Ramos (cell line): ENCODE data around the gene PLCXD1.
"Not testable (repeated sequence)": the region's sequence is repeated elsewhere in the genome, so short reads cannot be mapped to it uniquely, and the experiment has no call there.

Experiments
- in situ Hi-C: fragments of 300-500 bp; cut with MboI; formaldehyde crosslinking; loops from one replicate; pipeline ENCODE4 v1.14.3; 2022; ENCODE audit warnings: low sequenced_read_pairs; ENCODE audit not compliant: unreplicated experiment

Gene PLCXD1

GRCh38 chrX:290476-291166 is 9.4 kb downstream of the PLCXD1 start:
- in situ Hi-C loops: no loop called here

GRCh38 chrX:291411-291901 is 10.3 kb downstream of the PLCXD1 start:
- in situ Hi-C loops: no loop called here

GRCh38 chrX:292900-293897 is 12.0 kb downstream of the PLCXD1 start:
- in situ Hi-C loops: no loop called here

GRCh38 chrX:295136-295535 is 14.0 kb downstream of the PLCXD1 start:
- in situ Hi-C loops: no loop called here

- in situ Hi-C loops: no loop called here
These were observed 17.8 kb downstream of the PLCXD1 start for GRCh38 chrX:298993-299392.

DNA sequence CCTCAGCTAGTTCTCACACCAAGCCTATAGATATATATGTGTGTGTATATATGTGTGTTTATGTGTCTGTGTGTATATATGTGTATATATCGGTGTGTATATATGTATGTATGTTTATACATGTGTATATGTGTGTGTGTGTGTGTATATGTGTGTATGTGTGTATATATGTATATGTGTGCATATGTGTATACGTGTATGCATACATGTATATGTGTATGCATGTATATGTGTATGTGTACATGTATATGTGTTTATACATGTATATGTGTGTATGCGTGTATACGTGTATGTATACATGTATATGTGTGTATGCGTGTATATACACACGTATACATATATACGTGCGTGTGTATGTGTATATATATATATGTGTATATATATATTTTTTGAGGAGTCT is 19.2 kb downstream of the PLCXD1 start:
- in situ Hi-C loops: no loop called here

- in situ Hi-C loops: no loop called here
These were observed 21.8 kb downstream of the PLCXD1 start for GRCh38 chrX:302975-303374.

DNA sequence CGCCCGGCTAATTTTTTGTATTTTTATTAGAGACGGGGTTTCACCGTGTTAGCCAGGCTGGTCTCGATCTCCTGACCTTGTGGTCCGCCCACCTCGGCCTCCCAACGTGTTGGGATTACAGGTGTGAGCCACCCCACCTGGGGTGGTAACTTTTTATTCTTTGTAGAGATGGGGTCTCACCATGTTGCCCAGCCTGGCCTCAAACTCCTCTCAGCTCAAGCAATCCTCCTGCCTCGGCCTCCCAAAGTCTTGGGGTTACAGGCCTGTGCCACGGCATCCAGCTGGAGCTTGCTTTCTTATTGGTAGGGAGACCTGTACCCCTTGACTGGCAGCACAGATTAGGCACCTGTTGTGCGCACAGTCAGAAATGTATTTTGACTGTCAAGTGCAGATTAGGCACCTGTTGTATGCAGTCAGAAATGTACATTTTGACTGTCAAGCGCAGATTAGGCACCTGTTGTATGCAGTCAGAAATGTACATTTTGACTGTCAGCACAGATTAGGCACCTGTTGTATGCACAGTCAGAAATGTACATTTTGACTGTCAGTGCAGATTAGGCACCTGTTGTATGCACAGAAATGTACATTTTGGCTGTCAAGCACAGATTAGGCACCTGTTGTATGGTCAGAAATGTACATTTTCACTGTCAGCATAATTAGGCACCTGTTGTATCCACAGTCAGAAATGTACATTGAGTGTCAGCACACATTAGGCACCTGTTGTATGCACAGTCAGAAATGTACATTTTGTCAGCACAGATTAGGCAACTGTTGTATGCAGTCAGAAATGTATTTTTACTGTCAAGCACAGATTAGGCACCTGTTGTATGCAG is 24.8 kb downstream of the PLCXD1 start:
- in situ Hi-C loops: not testable (repeated sequence)

DNA sequence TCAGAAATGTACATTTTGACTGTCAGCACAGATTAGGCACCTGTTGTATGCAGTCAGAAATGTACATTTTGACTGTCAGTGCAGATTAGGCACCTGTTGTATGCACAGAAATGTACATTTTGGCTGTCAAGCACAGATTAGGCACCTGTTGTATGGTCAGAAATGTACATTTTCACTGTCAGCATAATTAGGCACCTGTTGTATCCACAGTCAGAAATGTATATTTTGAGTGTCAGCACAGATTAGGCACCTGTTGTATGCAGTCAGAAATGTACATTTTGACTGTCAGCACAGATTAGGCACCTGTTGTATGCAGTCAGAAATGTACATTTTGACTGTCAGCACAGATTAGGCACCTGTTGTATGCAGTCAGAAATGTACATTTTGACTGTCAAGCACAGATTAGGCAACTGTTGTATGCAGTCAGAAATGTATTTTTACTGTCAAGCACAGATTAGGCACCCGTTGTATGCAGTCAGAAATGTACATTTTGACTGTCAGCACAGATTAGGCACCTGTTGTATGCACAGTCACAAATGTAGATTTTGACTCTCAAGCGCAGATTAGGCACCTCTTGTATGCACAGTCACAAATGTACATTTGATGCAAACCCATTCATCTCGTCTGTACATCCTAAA is 25.6 kb downstream of the PLCXD1 start:
- in situ Hi-C loops: not testable (repeated sequence)

DNA sequence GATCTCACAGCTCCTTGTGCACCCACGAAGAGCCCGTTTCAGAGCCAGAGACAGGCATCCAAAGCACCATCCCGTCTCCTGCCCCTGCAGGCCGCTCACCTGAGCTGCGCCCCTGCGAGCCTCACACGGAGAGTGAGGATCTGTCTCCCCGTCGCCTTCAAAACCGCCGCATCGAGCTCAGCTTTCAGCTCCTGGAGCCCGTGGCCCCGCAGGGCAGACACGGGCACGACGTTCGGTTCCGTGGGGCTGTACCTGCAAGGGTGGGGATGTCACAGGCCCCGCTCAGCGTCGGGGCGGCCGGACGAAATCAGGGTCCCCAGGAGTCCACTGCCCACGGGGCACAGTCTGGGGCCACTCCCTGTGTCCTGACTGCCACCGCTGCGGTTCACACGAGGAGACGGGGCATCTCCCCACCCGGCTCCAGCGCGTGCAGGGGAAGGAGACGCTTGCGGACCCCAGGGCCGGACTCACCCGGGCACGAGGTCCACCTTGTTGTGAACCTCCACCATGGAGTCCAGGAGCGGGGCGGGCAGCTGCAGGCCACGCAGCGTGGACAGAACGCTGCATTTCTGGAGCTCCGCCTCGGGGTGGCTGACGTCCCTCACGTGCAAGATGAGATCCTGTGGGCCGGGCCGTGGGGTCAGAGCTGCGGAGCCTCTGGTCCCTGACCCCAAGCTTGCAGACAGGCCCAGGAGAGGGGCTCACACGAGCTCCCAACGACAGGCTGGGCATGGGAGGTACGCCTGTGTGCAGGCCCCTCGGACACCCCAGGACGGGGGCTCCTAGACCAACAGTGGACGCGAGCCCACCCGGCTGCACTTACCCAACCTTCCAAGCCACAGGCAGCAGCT is 26.3 kb downstream of the PLCXD1 start:
- in situ Hi-C loops: no loop called here

DNA sequence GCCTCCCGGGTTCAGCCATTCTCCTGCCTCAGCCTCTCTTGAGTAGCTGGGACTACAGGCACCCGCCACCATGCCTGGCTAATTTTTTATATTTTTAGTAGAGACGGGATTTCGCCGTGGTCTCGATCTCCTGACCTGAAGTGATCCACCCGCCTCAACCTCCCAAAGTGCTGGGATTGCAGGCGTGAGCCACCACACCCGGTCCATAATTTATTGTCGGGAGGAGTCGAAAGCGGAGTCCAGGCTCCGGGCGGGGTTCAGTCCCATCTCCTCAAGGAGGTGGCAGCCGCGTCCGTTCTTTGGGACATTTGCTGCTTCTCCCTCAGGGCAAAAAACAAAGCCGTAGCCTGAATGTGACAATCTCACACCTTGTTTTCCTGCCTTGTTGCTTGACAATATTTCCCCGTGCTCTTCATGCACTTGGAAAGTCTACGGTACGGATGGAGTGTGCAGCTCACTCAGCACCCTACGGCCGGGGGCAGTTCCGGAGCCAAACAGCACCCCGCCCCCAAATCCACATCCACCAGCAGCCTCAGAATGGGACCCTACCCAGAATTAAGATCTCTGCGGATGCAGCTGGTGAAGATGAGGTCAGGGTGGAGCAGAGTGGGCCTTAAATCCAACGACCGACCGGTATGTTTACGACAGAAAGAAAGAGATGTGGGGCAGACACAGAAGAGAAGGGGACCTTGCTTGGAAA is 27.8 kb downstream of the PLCXD1 start:
- in situ Hi-C loops: no loop called here

DNA sequence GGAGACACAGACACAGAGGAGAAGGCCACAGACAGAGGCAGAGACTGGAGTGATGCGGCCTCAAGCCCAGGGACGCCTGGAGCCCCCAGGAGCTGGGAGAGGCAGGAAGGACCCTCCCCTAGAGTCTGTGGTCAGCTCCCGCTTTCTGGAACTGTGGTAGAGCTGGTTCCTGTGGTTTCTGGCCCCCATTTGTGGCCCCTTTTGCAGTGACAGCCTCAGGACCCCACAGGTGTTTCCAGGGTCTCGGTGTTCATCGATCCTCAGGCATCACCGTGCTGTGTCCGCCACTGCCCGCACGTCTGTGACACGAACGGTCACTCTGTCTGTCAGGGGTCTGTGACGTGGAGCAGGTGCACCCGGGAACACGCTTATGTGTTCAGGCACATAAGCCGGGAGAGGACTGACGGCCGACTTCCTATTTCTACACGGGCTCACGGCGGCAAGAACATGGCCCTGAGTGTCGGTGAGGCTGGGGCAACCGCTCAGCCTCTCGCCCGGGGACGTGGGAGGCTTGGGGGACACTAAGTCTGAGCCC is 29.5 kb downstream of the PLCXD1 start:
- in situ Hi-C loops: no loop called here

GRCh38 chrX:311156-312129 is 30.3 kb downstream of the PLCXD1 start:
- in situ Hi-C loops: no loop called here

GRCh38 chrX:312621-313331 is 31.6 kb downstream of the PLCXD1 start:
- in situ Hi-C loops: no loop called here

DNA sequence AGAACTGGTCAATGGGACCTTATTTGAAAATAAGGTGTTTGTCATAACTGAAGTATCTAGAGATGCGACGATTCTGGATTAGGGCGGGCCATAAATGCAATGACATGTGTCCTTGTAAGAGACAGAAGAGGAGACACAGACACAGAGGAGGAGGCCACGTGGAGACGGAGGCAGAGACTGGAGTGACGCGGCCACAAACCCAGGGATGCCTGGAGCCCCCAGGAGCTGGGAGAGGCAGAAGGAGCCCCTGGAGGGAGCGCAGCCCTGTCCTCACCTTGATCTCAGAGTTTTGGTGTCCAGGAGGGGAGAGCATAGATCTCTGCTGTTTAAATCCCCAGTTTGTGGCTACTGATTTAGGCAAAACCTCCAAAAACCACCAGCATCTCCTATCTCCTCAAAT is 32.4 kb downstream of the PLCXD1 start:
- in situ Hi-C loops: no loop called here

GRCh38 chrX:314049-314448 is 32.9 kb downstream of the PLCXD1 start:
- in situ Hi-C loops: no loop called here
